ENCODE measurements around the gene SPATA31C1.
"Not testable (repeated sequence)": the region's sequence is repeated elsewhere in the genome, so short reads cannot be mapped to it uniquely, and the experiment has no call there.

- not testable (repeated sequence) for TF ChIP-seq CTCF (conservative IDR thresholded peaks at IDR 0.05; ENCODE audit: low read length); EZH2phosphoT487 (IDR thresholded peaks at IDR 0.05; ENCODE audit: borderline replicate concordance)
Observed at GRCh38 chr9:87921561-87921960, 3.8 kb downstream of the SPATA31C1 start.

Data from Loucy (cell line).